Measurements from ENCODE around the gene GSK3B. TPM values are rescaled to one million over a fixed set of nuclear protein-coding genes. Genes with fewer than 3 reads are reported as not detected.

GSK3B gene
- total and polyA plus RNA-seq, 2 experiments from 2014 or later: 19.7 to 43.1 TPM

DNA sequence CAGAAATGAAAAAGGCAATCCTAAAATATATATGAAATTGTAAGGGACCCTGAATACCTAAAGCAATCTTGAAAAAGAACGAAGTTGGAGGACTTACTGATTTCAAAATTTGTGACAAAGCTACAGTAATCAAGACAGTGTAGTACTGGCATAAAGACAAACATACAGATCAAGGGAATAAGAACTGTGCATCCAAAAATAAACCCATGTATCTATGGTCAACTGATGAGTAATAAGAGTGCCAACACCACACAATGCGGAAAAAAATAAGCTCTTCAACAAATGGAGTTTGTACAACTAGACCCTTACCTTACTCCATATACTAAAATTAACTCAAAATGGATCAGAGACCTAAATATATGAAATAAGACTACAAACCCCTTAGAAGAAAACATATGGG lies 29.6 kb downstream of the GSK3B start:
- 93 to 94% methylated on average over 2 of the region's 2 CpGs for WGBS, 2 experiments (ENCODE audit: low coverage in 1 of 2, low lambda C conversion rate in 2 of 2, missing lambda C conversion rate in 2 of 2)
- no peak overlapping the region for H3K4me2 ChIP-seq (ENCODE audit: unreplicated experiment)
- H3K9ac ChIP-seq: no peak overlapping the region
- H3F3A ChIP-seq (ENCODE audit: insufficient read depth): peaks cover 12% of the 10 kb centered on the region; the same call in 1 of the 2 replicates
- in situ Hi-C loops (cut with MboI): no loop called here
- no peak overlapping the region for H3K4me3 ChIP-seq
- no peaks in the 10 kb centered on the region; the same call in 1 of the 2 replicates for H3K9me2 ChIP-seq (ENCODE audit: insufficient read depth)
- 0 out of 2 replicates have a peak, but pooled peaks cover 1% of the 10 kb centered on the region for H3K4me1 ChIP-seq (ENCODE audit: insufficient read depth)
- DNase-seq: no peak
- no peak overlapping the region for H3K27ac ChIP-seq
- H4K20me1 ChIP-seq (ENCODE audit: insufficient read depth): peaks cover 72% of the 10 kb centered on the region
- no peaks in the 10 kb centered on the region for H3K27me3 ChIP-seq (replicated peaks; ENCODE audit: insufficient read depth)
- TF ChIP-seq EZH2phosphoT487 (IDR thresholded peaks at IDR 0.05; ENCODE audit: insufficient read depth, low read depth): no peak
- H3K36me3 ChIP-seq (ENCODE audit: low read depth): no peaks in the 10 kb centered on the region; the same call in 1 of the 2 replicates
- no peak overlapping the region for H2AFZ ChIP-seq
- no peaks in the 10 kb centered on the region for H3K9me3 ChIP-seq (ENCODE audit: low read depth)
- H3K79me2 ChIP-seq (ENCODE audit: insufficient read depth): peaks cover 100% of the 10 kb centered on the region

DNA sequence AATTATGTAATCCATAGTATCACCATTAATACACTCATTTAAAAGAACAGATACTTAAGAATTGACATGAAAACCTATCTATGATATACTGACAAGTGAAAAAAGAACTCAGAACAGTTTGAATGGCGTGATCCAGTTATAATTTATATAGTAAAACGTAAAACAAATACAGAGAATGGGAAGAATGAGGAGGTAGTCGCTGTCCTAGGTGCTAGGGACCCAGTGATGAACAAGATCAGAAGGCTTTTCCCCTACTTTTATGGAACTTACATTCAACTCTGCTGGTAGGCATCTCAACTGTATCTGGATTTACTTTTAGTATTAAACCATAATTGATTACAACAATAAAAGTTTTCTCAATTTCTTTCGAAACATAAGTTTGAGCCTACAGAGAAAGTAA lies 31.8 kb downstream of the GSK3B start:
- Histone ChIP-seq H3K4me3 (no peak overlapping the region), H3K4me1 (ENCODE audit: insufficient read depth) (0 out of 2 replicates have a peak, but pooled peaks cover 4% of the 10 kb centered on the region), H3K36me3 (ENCODE audit: low read depth) (no peaks in the 10 kb centered on the region; the same call in 1 of the 2 replicates), H3K9ac (no peak overlapping the region), H4K20me1 (ENCODE audit: insufficient read depth) (peaks cover 75% of the 10 kb centered on the region), H3K4me2 (ENCODE audit: unreplicated experiment) (no peak overlapping the region), H3K27ac (no peak overlapping the region), H3K9me2 (ENCODE audit: insufficient read depth) (no peaks in the 10 kb centered on the region; the same call in 1 of the 2 replicates), H3K79me2 (ENCODE audit: insufficient read depth) (peaks cover 100% of the 10 kb centered on the region), H3K27me3 (replicated peaks; ENCODE audit: insufficient read depth) (no peaks in the 10 kb centered on the region), H3F3A (ENCODE audit: insufficient read depth) (peaks cover 9% of the 10 kb centered on the region; the same call in 1 of the 2 replicates), H3K9me3 (ENCODE audit: low read depth) (no peaks in the 10 kb centered on the region), H2AFZ (no peak overlapping the region)
- WGBS, 2 experiments (ENCODE audit: low coverage in 1 of 2, low lambda C conversion rate in 2 of 2, missing lambda C conversion rate in 2 of 2): 99 to 100% methylated on average over 4 of the region's 4 CpGs
- in situ Hi-C loops (cut with MboI): no loop called here
- peak; percentile 5 for DNase-seq
- TF ChIP-seq EZH2 (IDR thresholded peaks at IDR 0.05; ENCODE audit: insufficient read depth, poor library complexity, severe bottlenecking) (no peak), EZH2phosphoT487 (IDR thresholded peaks at IDR 0.05; ENCODE audit: insufficient read depth, low read depth) (no peak)

- Histone ChIP-seq H3K27me3 (replicated peaks; ENCODE audit: insufficient read depth) (no peaks in the 10 kb centered on the region), H3K4me2 (ENCODE audit: unreplicated experiment) (no peak overlapping the region), H3K9ac (no peak overlapping the region), H3K27ac (no peak overlapping the region), H3F3A (ENCODE audit: insufficient read depth) (no peaks in the 10 kb centered on the region), H3K79me2 (ENCODE audit: insufficient read depth) (peaks cover 100% of the 10 kb centered on the region), H3K9me3 (ENCODE audit: low read depth) (no peaks in the 10 kb centered on the region), H3K9me2 (ENCODE audit: insufficient read depth) (no peaks in the 10 kb centered on the region; the same call in 1 of the 2 replicates), H4K20me1 (ENCODE audit: insufficient read depth) (peaks cover 60% of the 10 kb centered on the region), H3K4me3 (no peak overlapping the region), H3K36me3 (ENCODE audit: low read depth) (no peaks in the 10 kb centered on the region), H2AFZ (no peak overlapping the region), H3K4me1 (ENCODE audit: insufficient read depth) (0 out of 2 replicates have a peak, but pooled peaks cover 4% of the 10 kb centered on the region)
- in situ Hi-C loops (cut with MboI): no loop called here
- DNase-seq: no peak
- no peak for TF ChIP-seq EZH2 (IDR thresholded peaks at IDR 0.05; ENCODE audit: insufficient read depth, poor library complexity, severe bottlenecking)
- TF ChIP-seq EZH2phosphoT487 (IDR thresholded peaks at IDR 0.05; ENCODE audit: insufficient read depth, low read depth): no peak
- WGBS, 2 experiments (ENCODE audit: low coverage in 1 of 2, low lambda C conversion rate in 2 of 2, missing lambda C conversion rate in 2 of 2): 58 to 69% methylated on average over 3 of the region's 3 CpGs
Measured at GRCh38 chr3:120059081-120059864, 35.0 kb downstream of the GSK3B start.

DNA sequence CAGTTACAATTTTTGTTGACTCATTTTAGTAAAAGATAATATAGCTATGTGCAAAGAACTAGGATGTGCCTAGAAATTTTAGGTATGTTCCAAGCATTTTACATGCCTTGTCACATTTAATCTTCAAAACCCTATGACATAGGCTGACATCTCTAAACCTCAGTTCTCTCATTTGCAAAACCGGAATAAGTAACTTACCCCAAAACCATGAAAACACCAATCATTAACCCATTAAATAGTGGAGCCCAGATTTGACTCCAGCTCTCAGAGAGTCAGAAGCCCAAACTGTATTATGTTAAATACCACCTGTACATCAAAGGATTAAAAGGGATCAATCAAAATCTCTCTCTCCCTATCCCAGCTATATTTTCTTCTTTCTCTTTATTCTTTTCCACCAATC lies 36.6 kb downstream of the GSK3B start:
- in situ Hi-C loops (cut with MboI): no loop called here
- H3K4me3 ChIP-seq: no peak overlapping the region
- no peak for TF ChIP-seq EZH2 (IDR thresholded peaks at IDR 0.05; ENCODE audit: insufficient read depth, poor library complexity, severe bottlenecking)
- TF ChIP-seq EZH2phosphoT487 (IDR thresholded peaks at IDR 0.05; ENCODE audit: insufficient read depth, low read depth): no peak
- H3K9me2 ChIP-seq (ENCODE audit: insufficient read depth): no peaks in the 10 kb centered on the region
- no peaks in the 10 kb centered on the region for H3K36me3 ChIP-seq (ENCODE audit: low read depth)
- H3K27ac ChIP-seq: no peak overlapping the region
- DNase-seq: no peak
- WGBS, 2 experiments (ENCODE audit: low coverage in 1 of 2, low lambda C conversion rate in 2 of 2, missing lambda C conversion rate in 2 of 2): 95 to 100% methylated on average over 1 of the region's 1 CpG
- no peak overlapping the region for H3K4me2 ChIP-seq (ENCODE audit: unreplicated experiment)
- peaks cover 53% of the 10 kb centered on the region for H4K20me1 ChIP-seq (ENCODE audit: insufficient read depth)
- peaks cover 100% of the 10 kb centered on the region for H3K79me2 ChIP-seq (ENCODE audit: insufficient read depth)
- H3K4me1 ChIP-seq (ENCODE audit: insufficient read depth): peaks cover 5% of the 10 kb centered on the region; the same call in 1 of the 2 replicates
- no peaks in the 10 kb centered on the region for H3F3A ChIP-seq (ENCODE audit: insufficient read depth)
- no peaks in the 10 kb centered on the region for H3K9me3 ChIP-seq (ENCODE audit: low read depth)
- no peak overlapping the region for H3K9ac ChIP-seq
- no peaks in the 10 kb centered on the region for H3K27me3 ChIP-seq (replicated peaks; ENCODE audit: insufficient read depth)
- no peak overlapping the region for H2AFZ ChIP-seq
